IMR-90 (cell line): Measurements from ENCODE around the gene SHC2. TPM values are rescaled to one million over a fixed set of nuclear protein-coding genes. Genes with fewer than 3 reads are reported as not detected.

ENCODE experiments used
- ATAC-seq: fragments of 200-7000 bp; cut with Tn5 transposase; 2 replicates; pipeline ENCODE4 v1.9.1; 2020; ENCODE audit warnings: low read depth, mild to moderate bottlenecking, moderate library complexity
- BruUV-seq: library from RNA; stranded (reverse); fragments of 400-500 nt; replicated peaks from 2 replicates; lab custom pipeline; 2021; lab: Mats Ljungman, UMichigan
- CTCF ChIA-PET: fragments of 300-600 bp; formaldehyde crosslinking; extraction: SDS; loops from one replicate; lab custom pipeline; 2021; ENCODE audit warnings: antibody characterized with exemption; lab: Yijun Ruan, JAX
- POLR2A ChIA-PET: fragments of 300-600 bp; sonication (Branson Sonifier 250); formaldehyde crosslinking; loops from one replicate; lab custom pipeline; 2022; ENCODE audit warnings: antibody characterized with exemption; ENCODE audit not compliant: unreplicated experiment; lab: Charles Lee
- DNase-seq: peaks from one replicate; pipeline ENCODE4 v3.0.0; 2013
- H2AFZ ChIP-seq: replicated peaks from 2 replicates; pipeline ENCODE3; 2013; ENCODE audit warnings: low read length, mild to moderate bottlenecking; ENCODE audit not compliant: poor library complexity
- H2AK5ac ChIP-seq: 2 replicates; pipeline ENCODE4 v1.6.1; 2013; ENCODE audit warnings: low read depth, low read length, inconsistent platforms
- H2AK9ac ChIP-seq: replicated peaks from 2 replicates; pipeline ENCODE3; 2013; ENCODE audit warnings: mild to moderate bottlenecking, low read depth, low read length, moderate library complexity; ENCODE audit not compliant: poor library complexity
- H2BK120ac ChIP-seq: 2 replicates; pipeline ENCODE4 v1.6.1; 2013; ENCODE audit warnings: low read depth, low read length, inconsistent platforms
- H2BK15ac ChIP-seq: 3 replicates; pipeline ENCODE4 v1.6.1; 2013; ENCODE audit warnings: low read depth, low read length, inconsistent platforms
- H2BK20ac ChIP-seq: 2 replicates; pipeline ENCODE4 v1.6.1; 2013; ENCODE audit warnings: low read depth, mild to moderate bottlenecking, inconsistent platforms, low read length, moderate library complexity
- H2BK5ac ChIP-seq: 2 replicates; pipeline ENCODE4 v1.6.1; 2013; ENCODE audit warnings: mild to moderate bottlenecking, low read depth, low read length, inconsistent platforms; ENCODE audit not compliant: poor library complexity, severe bottlenecking
- H3K14ac ChIP-seq: replicated peaks from 2 replicates; pipeline ENCODE4 v1.6.1; 2013; ENCODE audit warnings: low read depth, low read length, inconsistent platforms
- H3K18ac ChIP-seq: 2 replicates; pipeline ENCODE4 v1.6.1; 2013; ENCODE audit warnings: low read depth, low read length, control low read depth
- H3K23ac ChIP-seq: 2 replicates; pipeline ENCODE4 v1.6.1; 2013; ENCODE audit warnings: low read depth, low read length, inconsistent platforms
- H3K27ac ChIP-seq: 2 replicates; pipeline ENCODE4 v1.5.1; 2013; ENCODE audit warnings: mild to moderate bottlenecking, control low read depth, low read length; ENCODE audit not compliant: insufficient read depth
- H3K27me3 ChIP-seq: 2 replicates; pipeline ENCODE4 v1.6.1; 2013; ENCODE audit warnings: low read length; ENCODE audit not compliant: control insufficient read depth, insufficient read depth
- H3K36me3 ChIP-seq: 2 replicates; pipeline ENCODE4 v1.6.1; 2013; ENCODE audit warnings: low read length, mixed read lengths; ENCODE audit not compliant: control insufficient read depth, insufficient read depth
- H3K4ac ChIP-seq: 2 replicates; pipeline ENCODE4 v1.6.1; 2013; ENCODE audit warnings: low read depth, low read length, inconsistent platforms
- H3K4me1 ChIP-seq: 2 replicates; pipeline ENCODE4 v1.6.1; 2013; ENCODE audit warnings: low read length, mixed read lengths; ENCODE audit not compliant: control insufficient read depth, insufficient read depth
- H3K4me2 ChIP-seq: 2 replicates; pipeline ENCODE4 v1.6.1; 2013; ENCODE audit warnings: low read depth, mild to moderate bottlenecking, control low read depth, low read length, moderate library complexity
- H3K4me3 ChIP-seq: 2 replicates; pipeline ENCODE4 v1.5.1; 2013; ENCODE audit warnings: low read depth, mild to moderate bottlenecking, control low read depth, low read length, moderate library complexity; ENCODE audit not compliant: insufficient read depth
- H3K56ac ChIP-seq: 2 replicates; pipeline ENCODE4 v1.6.1; 2013; ENCODE audit warnings: low read length, inconsistent platforms; ENCODE audit not compliant: insufficient read depth; ENCODE audit errors: extremely low read depth
- H3K79me1 ChIP-seq, 2 experiments: 2 replicates each; pipeline ENCODE4 v1.6.1; 2013; ENCODE audit warnings: low read length in 2 of 2, inconsistent platforms in 1 of 2, low read depth in 1 of 2
- H3K9ac ChIP-seq: 2 replicates; pipeline ENCODE4 v1.6.1; 2013; ENCODE audit warnings: low read depth, low read length, control low read depth
- H3K9me1 ChIP-seq: 2 replicates; pipeline ENCODE4 v1.6.1; 2013; ENCODE audit warnings: low read length, inconsistent platforms; ENCODE audit not compliant: insufficient read depth
- H3K9me3 ChIP-seq: 2 replicates; pipeline ENCODE4 v1.6.1; 2013; ENCODE audit warnings: low read length; ENCODE audit not compliant: control insufficient read depth, insufficient read depth
- H4K20me1 ChIP-seq: 2 replicates; pipeline ENCODE4 v1.6.1; 2013; ENCODE audit warnings: low read length, inconsistent platforms; ENCODE audit not compliant: insufficient read depth
- H4K5ac ChIP-seq: 2 replicates; pipeline ENCODE4 v1.6.1; 2013; ENCODE audit warnings: mild to moderate bottlenecking, low read depth, low read length, control low read depth
- H4K8ac ChIP-seq, 2 experiments: 2 replicates each; pipeline ENCODE4 v1.6.1; 2013; ENCODE audit warnings: low read depth in 2 of 2, low read length in 2 of 2, control low read depth in 1 of 2, inconsistent platforms in 1 of 2
- H4K91ac ChIP-seq: 2 replicates; pipeline ENCODE4 v1.6.1; 2013; ENCODE audit warnings: low read depth, low read length, inconsistent platforms; ENCODE audit not compliant: insufficient read depth
- BHLHE40 ChIP-seq: fragments of 150-350 bp; IDR thresholded peaks from 2 replicates; pipeline ENCODE4 v1.6.1; 2016; ENCODE audit warnings: mild to moderate bottlenecking, low read depth, low read length
- CEBPB ChIP-seq: IDR thresholded peaks from 2 replicates; pipeline ENCODE4 v1.6.1; 2012; ENCODE audit warnings: low read depth, low read length, improper control_type of control experiment
- CHD1 ChIP-seq: IDR thresholded peaks from 2 replicates; pipeline ENCODE4 v1.6.1; 2012; ENCODE audit warnings: low read depth, low read length, improper control_type of control experiment
- CTCF ChIP-seq: conservative IDR thresholded peaks from 2 replicates; pipeline ENCODE4 v1.5.1; 2012; ENCODE audit warnings: mild to moderate bottlenecking, low read depth, low read length, improper control_type of control experiment
- ELK1 ChIP-seq: fragments of 150-350 bp; IDR thresholded peaks from 2 replicates; pipeline ENCODE4 v1.6.1; 2016; ENCODE audit warnings: low read depth, mild to moderate bottlenecking, low read length, moderate library complexity, borderline replicate concordance
- FOS ChIP-seq: fragments of 150-350 bp; IDR thresholded peaks from 2 replicates; pipeline ENCODE4 v1.6.1; 2016; ENCODE audit warnings: low read depth, low read length
- MAFK ChIP-seq: IDR thresholded peaks from 2 replicates; pipeline ENCODE4 v1.6.1; 2012; ENCODE audit warnings: low read depth, low read length, improper control_type of control experiment
- MAZ ChIP-seq: IDR thresholded peaks from 2 replicates; pipeline ENCODE4 v1.6.1; 2012; ENCODE audit warnings: low read depth, mild to moderate bottlenecking, low read length, improper control_type of control experiment, moderate library complexity, borderline replicate concordance
- MXI1 ChIP-seq: IDR thresholded peaks from 2 replicates; pipeline ENCODE4 v1.6.1; 2012; ENCODE audit warnings: low read depth, mild to moderate bottlenecking, low read length, moderate library complexity, borderline replicate concordance
- NFE2L2 ChIP-seq: fragments of 150-350 bp; IDR thresholded peaks from 2 replicates; pipeline ENCODE4 v1.6.1; 2016; ENCODE audit warnings: low read depth, mild to moderate bottlenecking, low read length
- POLR2A ChIP-seq: IDR thresholded peaks from 2 replicates; pipeline ENCODE4 v1.6.1; 2012; ENCODE audit warnings: mild to moderate bottlenecking, low read depth, low read length
- RAD21 ChIP-seq: IDR thresholded peaks from 2 replicates; pipeline ENCODE4 v1.6.1; 2012; ENCODE audit warnings: low read length, improper control_type of control experiment
- RCOR1 ChIP-seq: IDR thresholded peaks from 2 replicates; pipeline ENCODE4 v1.6.1; 2012; ENCODE audit warnings: mild to moderate bottlenecking, low read length, improper control_type of control experiment; ENCODE audit not compliant: insufficient replicate concordance
- RFX5 ChIP-seq: IDR thresholded peaks from 2 replicates; pipeline ENCODE4 v1.8.0; 2012; ENCODE audit warnings: low read depth, mild to moderate bottlenecking, low read length, moderate library complexity
- SMC3 ChIP-seq: fragments of 150-350 bp; IDR thresholded peaks from 2 replicates; pipeline ENCODE4 v1.6.1; 2016; ENCODE audit warnings: low read depth, mild to moderate bottlenecking, antibody characterized with exemption, low read length, moderate library complexity
- USF2 ChIP-seq: fragments of 150-350 bp; IDR thresholded peaks from 2 replicates; pipeline ENCODE4 v1.6.1; 2017; ENCODE audit warnings: mild to moderate bottlenecking, antibody characterized with exemption, low read length, low read depth
- WGBS, 2 experiments: methylation state at CpG; one replicate each; pipeline versions ENCODE4 v1.1.5 to v1.1.7; 2013; ENCODE audit warnings: missing lambda C conversion rate in 2 of 2; ENCODE audit not compliant: insufficient read length in 1 of 2; ENCODE audit errors: extremely low coverage in 2 of 2; 5-methylcytosine and 5-hydroxymethylcytosine counted together
- dilution Hi-C: fragments of 300-500 bp; cut with HindIII; formaldehyde crosslinking; loops from one replicate; pipeline ENCODE4 v1.14.3; 2018; ENCODE audit warnings: low sequenced_read_pairs; ENCODE audit not compliant: unreplicated experiment
- in situ Hi-C: fragments of 300-500 bp; cut with MboI; formaldehyde crosslinking; loops from 3 replicates; pipeline ENCODE4 v1.14.3; 2019; ENCODE audit warnings: low sequenced_read_pairs, inconsistent platforms, mixed read lengths
- intact Hi-C: fragments of 100-400 bp; cut with micrococcal nuclease; formaldehyde crosslinking; loops from 2 replicates; pipeline ENCODE4 v1.10.0; 2022
- polyA plus RNA-seq, 3 experiments: library from polyadenylated mRNA; depleted of rRNA; stranded (reverse); fragments of >200 nt; gene quantifications; 2 replicates each; pipeline ENCODE4 v1.2.3, GENCODE V29; 2012; ENCODE audit warnings: low replicate concordance in 1 of 3
- total RNA-seq: library from RNA; depleted of rRNA; stranded (reverse); fragments of >200 nt; gene quantifications from 2 replicates; pipeline ENCODE4 v1.2.3, GENCODE V29; 2012

The SHC2 gene
- total and polyA plus RNA-seq, 2 of the 4 experiments (the other 2 are of a cell fraction), result 0.68 TPM; not detected in 1

GRCh38 chr19:452829-453228 lies 8.0 kb downstream of the SHC2 start:
- H2AK9ac ChIP-seq, result no peak overlapping the region
- peaks cover 3% of the 10 kb centered on the region for H3K27me3 ChIP-seq
- CTCF ChIA-PET, result no interaction called here
- H4K8ac ChIP-seq, result no peak overlapping the region
- H3K18ac ChIP-seq, result no peak overlapping the region
- in situ Hi-C loops, result no loop called here
- ATAC-seq, result no peak
- no peaks in the 10 kb centered on the region for H4K20me1 ChIP-seq
- H3K4me1 ChIP-seq, result no peaks in the 10 kb centered on the region
- H3K9me1 ChIP-seq, result no peaks in the 10 kb centered on the region
- H3K4ac ChIP-seq, result no peak overlapping the region
- TF ChIP-seq CEBPB (no peak), BHLHE40 (no peak), USF2 (no peak), MAZ (no peak), CHD1 (no peak), MXI1 (no peak), MAFK (no peak), NFE2L2 (no peak), POLR2A (no peak), RAD21 (no peak), ELK1 (no peak), CTCF (no peak), RCOR1 (no peak), RFX5 (no peak), FOS (no peak), SMC3 (no peak)
- H4K91ac ChIP-seq, result no peak overlapping the region
- dilution Hi-C loops, result no loop called here
- no peak overlapping the region for H3K23ac ChIP-seq
- H4K5ac ChIP-seq, result no peak overlapping the region
- no peak overlapping the region for H2BK120ac ChIP-seq
- H3K4me2 ChIP-seq, result no peak overlapping the region
- no peak overlapping the region for H3K27ac ChIP-seq
- no peak overlapping the region for H2BK20ac ChIP-seq
- no peak overlapping the region for H3K56ac ChIP-seq
- BruUV-seq, result no TSS peak
- POLR2A ChIA-PET, result no interaction called here
- no peak overlapping the region for H2AFZ ChIP-seq
- H2AK5ac ChIP-seq, result no peak overlapping the region
- H2BK15ac ChIP-seq, result no peak overlapping the region
- H3K14ac ChIP-seq, result no peak overlapping the region
- no peak for DNase-seq
- H3K79me1 ChIP-seq, result no peaks in the 10 kb centered on the region
- H3K4me3 ChIP-seq, result no peak overlapping the region
- intact Hi-C loops, result no loop called here
- H2BK5ac ChIP-seq, result no peak overlapping the region
- no peaks in the 10 kb centered on the region for H3K36me3 ChIP-seq
- H3K9ac ChIP-seq, result no peak overlapping the region
- WGBS, 2 experiments, result 93% methylated on average over 5 of the region's 16 CpGs; no CpG with 5 or more reads in 1 of the 2 experiments
- peaks cover 16% of the 10 kb centered on the region for H3K9me3 ChIP-seq
